ENCODE measurements around the gene RAP2A. TPM values are rescaled to one million over a fixed set of nuclear protein-coding genes. Genes with fewer than 3 reads are reported as not detected.

Gene RAP2A
- total and polyA plus RNA-seq, 12 donors = 4.2 to 31.0 (median 20.4) TPM

DNA sequence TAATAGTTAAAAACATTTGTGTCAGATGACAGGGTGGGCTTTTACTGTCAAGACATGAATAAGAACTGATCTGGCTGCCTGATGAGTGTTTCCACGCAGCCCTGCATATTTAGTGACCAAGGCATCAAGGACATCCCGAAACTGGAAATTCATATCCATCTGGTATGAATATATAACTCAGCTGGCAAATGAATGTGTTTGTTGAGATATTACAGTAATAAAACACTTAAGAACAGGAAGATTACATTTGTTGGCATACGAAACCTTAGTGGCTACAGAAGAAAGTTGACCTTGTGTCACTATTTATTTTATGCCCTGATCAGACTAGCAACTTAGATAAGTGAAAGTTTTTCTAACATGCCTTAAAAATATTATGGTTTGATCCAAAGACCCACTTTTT lies 32.8 kb downstream of the RAP2A start:
- Histone ChIP-seq H3K4me3 (no peak overlapping the region), H3K9me3 (no peaks in the 10 kb centered on the region), H3K27ac (no peak overlapping the region), H3K36me3 (peaks cover 0 to 27% (median 3%) of the 10 kb centered on the region in 9 donors), H3K4me1 (peaks cover 0 to 20% (median 9%) of the 10 kb centered on the region in 9 donors), H3K27me3 (no peaks in the 10 kb centered on the region)
- intact Hi-C loops (cut with DNase I) = no loop called here
- TF ChIP-seq, protein P1, sequence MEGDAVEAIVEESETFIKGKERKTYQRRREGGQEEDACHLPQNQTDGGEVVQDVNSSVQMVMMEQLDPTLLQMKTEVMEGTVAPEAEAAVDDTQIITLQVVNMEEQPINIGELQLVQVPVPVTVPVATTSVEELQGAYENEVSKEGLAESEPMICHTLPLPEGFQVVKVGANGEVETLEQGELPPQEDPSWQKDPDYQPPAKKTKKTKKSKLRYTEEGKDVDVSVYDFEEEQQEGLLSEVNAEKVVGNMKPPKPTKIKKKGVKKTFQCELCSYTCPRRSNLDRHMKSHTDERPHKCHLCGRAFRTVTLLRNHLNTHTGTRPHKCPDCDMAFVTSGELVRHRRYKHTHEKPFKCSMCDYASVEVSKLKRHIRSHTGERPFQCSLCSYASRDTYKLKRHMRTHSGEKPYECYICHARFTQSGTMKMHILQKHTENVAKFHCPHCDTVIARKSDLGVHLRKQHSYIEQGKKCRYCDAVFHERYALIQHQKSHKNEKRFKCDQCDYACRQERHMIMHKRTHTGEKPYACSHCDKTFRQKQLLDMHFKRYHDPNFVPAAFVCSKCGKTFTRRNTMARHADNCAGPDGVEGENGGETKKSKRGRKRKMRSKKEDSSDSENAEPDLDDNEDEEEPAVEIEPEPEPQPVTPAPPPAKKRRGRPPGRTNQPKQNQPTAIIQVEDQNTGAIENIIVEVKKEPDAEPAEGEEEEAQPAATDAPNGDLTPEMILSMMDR (IDR thresholded peaks at IDR 0.05) = no peak
- DNase-seq (no peak), ATAC-seq (no peak)
- 37 to 54% methylated on average over 3 of the region's 3 CpGs for WGBS, 2 donors

DNA sequence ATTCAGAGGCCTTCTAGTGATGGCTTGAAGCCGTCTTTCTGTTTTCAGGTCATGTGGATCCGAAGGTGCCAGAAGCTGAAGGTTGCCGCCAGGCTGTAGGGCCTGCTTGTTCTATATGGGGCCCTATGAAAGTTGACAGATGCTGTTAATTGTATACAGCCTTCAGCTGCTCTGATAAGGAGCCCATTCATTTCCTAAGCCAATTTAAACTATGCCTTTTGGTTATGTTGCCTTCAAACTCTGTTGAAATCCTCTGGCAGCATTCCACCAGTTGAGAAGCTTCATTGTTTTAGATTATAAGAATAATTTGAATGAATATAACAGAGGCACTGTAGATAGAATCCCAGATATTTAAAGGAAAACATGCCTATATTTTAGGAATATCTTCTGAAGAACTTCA lies 34.4 kb downstream of the RAP2A start:
- no peak overlapping the region for H3K4me3 ChIP-seq
- TF ChIP-seq, protein P1 (IDR thresholded peaks at IDR 0.05) = no peak
- no peak overlapping the region for H3K27ac ChIP-seq
- peak in 1 of 8 donors; percentile 35 for ATAC-seq
- no peaks in the 10 kb centered on the region for H3K9me3 ChIP-seq
- H3K4me1 ChIP-seq = peaks cover 0 to 19% (median 9%) of the 10 kb centered on the region in 9 donors
- H3K36me3 ChIP-seq = peaks cover 0 to 26% (median 3%) of the 10 kb centered on the region in 9 donors
- intact Hi-C loops (cut with DNase I) = no loop called here
- H3K27me3 ChIP-seq = no peaks in the 10 kb centered on the region
- 77 to 80% methylated on average over 3 of the region's 3 CpGs for WGBS, 2 donors
- DNase-seq = no peak

DNA sequence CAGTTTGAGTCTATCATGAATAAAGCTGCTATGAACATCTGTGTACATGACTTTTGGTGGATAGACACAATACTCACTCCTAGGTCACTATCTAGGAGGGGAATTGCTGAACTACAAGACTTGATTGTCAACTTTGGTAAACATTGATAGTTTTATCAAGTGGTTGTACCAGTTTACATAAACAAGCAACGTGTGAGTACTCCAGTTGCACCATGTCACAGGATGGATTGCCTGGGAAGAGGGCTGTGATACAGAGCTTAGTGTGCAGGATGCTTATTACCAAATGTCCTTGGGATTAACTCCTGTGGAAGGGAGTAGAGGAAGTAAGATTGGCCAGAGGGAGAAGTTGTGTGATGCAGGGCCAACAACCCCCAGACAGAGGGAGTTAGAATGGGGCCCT lies 37.7 kb downstream of the RAP2A start:
- H3K4me1 ChIP-seq = peaks cover 0 to 35% (median 13%) of the 10 kb centered on the region in 9 donors
- TF ChIP-seq, protein P1 (IDR thresholded peaks at IDR 0.05) = no peak
- no peak for DNase-seq
- no peak overlapping the region for H3K4me3 ChIP-seq
- no peak overlapping the region for H3K27ac ChIP-seq
- no peaks in the 10 kb centered on the region for H3K9me3 ChIP-seq
- intact Hi-C loops (cut with DNase I) = no loop called here
- no peaks in the 10 kb centered on the region for H3K27me3 ChIP-seq
- 55 to 58% methylated on average over 1 of the region's 1 CpG for WGBS, 2 donors
- H3K36me3 ChIP-seq = no peaks in the 10 kb centered on the region
- no peak for ATAC-seq

DNA sequence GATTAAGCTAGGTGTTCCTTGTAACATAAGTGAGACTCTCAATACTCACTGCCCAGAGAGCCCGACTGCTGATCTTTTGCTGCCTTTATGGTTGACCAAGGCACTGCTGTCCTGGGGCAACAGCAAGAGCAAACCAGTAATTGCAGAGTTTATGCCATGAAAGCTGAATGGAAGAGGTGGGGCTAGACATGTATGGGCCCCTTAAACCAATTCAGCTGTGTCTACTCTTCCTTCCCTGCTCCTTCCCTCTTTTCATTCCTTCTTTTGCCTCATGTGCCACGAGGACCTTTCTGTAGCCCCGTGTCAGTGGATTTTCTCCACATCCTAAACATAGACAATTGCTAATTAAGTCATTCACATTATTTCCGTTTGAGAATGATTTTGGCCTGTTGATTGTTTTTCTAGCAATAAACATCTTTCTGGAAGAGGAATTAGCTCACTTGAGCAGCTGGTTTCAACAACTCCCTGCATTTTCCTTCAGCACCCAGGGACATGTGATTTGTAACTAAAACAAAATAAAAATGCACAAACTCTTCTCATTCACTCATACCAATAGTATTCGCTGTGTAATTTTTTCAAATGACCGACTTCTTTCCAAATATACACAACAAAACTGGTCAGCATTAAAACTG lies 40.5 kb downstream of the RAP2A start:
- no peaks in the 10 kb centered on the region for H3K36me3 ChIP-seq

More for the DNA sequence above, 40.5 kb downstream of the RAP2A start:
- Histone ChIP-seq H3K9me3 (no peaks in the 10 kb centered on the region), H3K27ac (peak overlapping the region in 3 of 10 donors; percentile 28 to 48 (median 45)), H3K27me3 (no peaks in the 10 kb centered on the region), H3K4me3 (no peak overlapping the region), H3K4me1 (peaks cover 0 to 19% (median 6%) of the 10 kb centered on the region in 9 donors)
- DNase-seq (no peak), ATAC-seq (peak in 2 of 8 donors; percentile 62 to 75)
- TF ChIP-seq, protein P1 (IDR thresholded peaks at IDR 0.05) = no peak
- 56 to 66% methylated on average over 6 of the region's 6 CpGs for WGBS, 2 donors
- intact Hi-C loops (cut with DNase I) = no loop called here

All from heart right ventricle (tissue), 16 donors.